K562 (cell line): Measurements from ENCODE around the gene GTF2H4.

Source experiments
- PML ChIP-seq: IDR thresholded peaks from 2 replicates; pipeline ENCODE4 v1.6.1; 2012; ENCODE audit warnings: low read length, inconsistent platforms
- SREBF2 ChIP-seq: sonication (generic); formaldehyde crosslinking; IDR thresholded peaks from 2 replicates; pipeline ENCODE4 v1.4.0; 2020; ENCODE audit warnings: mild to moderate bottlenecking, missing genetic modification reagents
- ZFP91 ChIP-seq: sonication (generic); formaldehyde crosslinking; IDR thresholded peaks from 2 replicates; pipeline ENCODE4 v1.8.0; 2022; ENCODE audit warnings: mild to moderate bottlenecking, missing genetic modification reagents
- ZNF140 ChIP-seq: fragments of 250-450 bp; sonication (Bioruptor Pico); IDR thresholded peaks from 2 replicates; pipeline ENCODE4 v1.8.0; 2021; ENCODE audit warnings: moderate library complexity, mild to moderate bottlenecking, inconsistent platforms

- TF ChIP-seq ZFP91 (no peak), PML (no peak), SREBF2 (CRISPR knock-in tag) (no peak), ZNF140 (CRISPR knock-in tag) (no peak)
These were observed 25.7 kb upstream of the GTF2H4 start for GRCh38 chr6:30882204-30882758.
